B cell (primary cell): ENCODE results near the gene VWA8. TPM values are rescaled to one million over a fixed set of nuclear protein-coding genes. Genes with fewer than 3 reads are reported as not detected.

Experiments used
- ATAC-seq: fragments of 200-7000 bp; cut with Tn5 transposase; one replicate; pipeline ENCODE4 v1.10.0; 2021; ENCODE audit warnings: low read depth, mild to moderate bottlenecking, moderate number of reproducible peaks, moderate library complexity
- CTCF ChIA-PET: fragments of 350-600 bp; sonication (Branson Sonifier 250); formaldehyde crosslinking; loops from one replicate; lab custom pipeline; 2021; ENCODE audit warnings: antibody characterized with exemption, inconsistent platforms; lab: Charles Lee
- POLR2A ChIA-PET: fragments of 350-600 bp; sonication (Branson Sonifier 250); formaldehyde crosslinking; loops from one replicate; lab custom pipeline; 2021; ENCODE audit warnings: antibody characterized with exemption; lab: Charles Lee
- DNase-seq: peaks from one replicate; pipeline ENCODE4 v3.0.0; 2013
- H2AFZ ChIP-seq: 2 replicates; pipeline ENCODE4 v1.6.1; 2012; ENCODE audit warnings: mild to moderate bottlenecking, low read depth, low read length; ENCODE audit not compliant: insufficient read depth, poor library complexity, severe bottlenecking
- H3K27ac ChIP-seq, 2 donors: 1 replicate in 1 of 2; 2 replicates in 1 of 2; pipeline ENCODE4 v1.5.1; 2012 to 2013; ENCODE audit warnings: low read length in 2 of 2, mild to moderate bottlenecking in 2 of 2, moderate library complexity in 1 of 2
- H3K27me3 ChIP-seq, 4 experiments: fragments of 200-600 bp in 1 of 4; sonication (generic) in 1 of 4; replicated peaks in 1 of 4; 1 replicate in 2 of 4; 2 replicates in 2 of 4; pipeline versions ENCODE4 v1.6.1 to v1.7.0; 2013 to 2016; ENCODE audit warnings: low read length in 3 of 4, mild to moderate bottlenecking in 2 of 4, mixed read lengths in 1 of 4, moderate library complexity in 1 of 4; ENCODE audit not compliant: insufficient read depth in 4 of 4, control insufficient read depth in 3 of 4; ENCODE audit errors: control extremely low read depth in 1 of 4
- H3K36me3 ChIP-seq, 2 experiments: replicated peaks in 1 of 2; 1 replicate in 1 of 2; 2 replicates in 1 of 2; pipeline versions ENCODE4 v1.6.1 to v1.7.1; 2013; ENCODE audit warnings: low read length in 1 of 2; ENCODE audit not compliant: insufficient read depth in 2 of 2, control insufficient read depth in 1 of 2; ENCODE audit errors: control extremely low read depth in 1 of 2, extremely low read depth in 1 of 2
- H3K4me1 ChIP-seq, 2 donors: fragments of 200-600 bp in 1 of 2; sonication (generic) in 1 of 2; 1 replicate in 1 of 2; 2 replicates in 1 of 2; pipeline versions ENCODE4 v1.5.1 to v1.6.1; 2013 to 2017; ENCODE audit warnings: low read length in 2 of 2; ENCODE audit not compliant: control insufficient read depth in 2 of 2, insufficient read depth in 2 of 2
- H3K4me2 ChIP-seq: replicated peaks from 2 replicates; pipeline ENCODE3; 2012; ENCODE audit warnings: mild to moderate bottlenecking, low read depth, low read length; ENCODE audit not compliant: poor library complexity, severe bottlenecking
- H3K4me3 ChIP-seq, 5 experiments: fragments of 200-600 bp in 1 of 5; sonication (generic) in 1 of 5; 1 replicate in 3 of 5; 2 replicates in 2 of 5; pipeline versions ENCODE4 v1.5.1 to v1.7.0; 2011 to 2016; ENCODE audit warnings: low read length in 4 of 5, mild to moderate bottlenecking in 4 of 5, low read depth in 2 of 5, control low read depth in 1 of 5, moderate library complexity in 1 of 5; ENCODE audit not compliant: insufficient read depth in 1 of 5; ENCODE audit errors: control extremely low read depth in 1 of 5, extremely low read depth in 1 of 5
- H3K79me2 ChIP-seq: fragments of 200-600 bp; sonication (generic); one replicate; pipeline ENCODE4 v1.6.0; 2016; ENCODE audit warnings: low read length; ENCODE audit not compliant: control insufficient read depth, insufficient read depth
- H3K9ac ChIP-seq: fragments of 200-600 bp; sonication (generic); 2 replicates; pipeline ENCODE4 v1.6.1; 2017; ENCODE audit warnings: mild to moderate bottlenecking, low read length, moderate library complexity
- H3K9me3 ChIP-seq, 3 donors: one replicate each; pipeline versions ENCODE4 v1.6.1 to v1.7.1; 2013; ENCODE audit warnings: low read length in 2 of 3; ENCODE audit not compliant: control insufficient read depth in 2 of 3, insufficient read depth in 1 of 3; ENCODE audit errors: control extremely low read depth in 1 of 3
- H4K20me1 ChIP-seq: 2 replicates; pipeline ENCODE4 v1.6.0; 2012; ENCODE audit warnings: mild to moderate bottlenecking, low read length; ENCODE audit not compliant: insufficient read depth, control insufficient read depth, poor library complexity, severe bottlenecking
- H3K27ac Mint-ChIP-seq: one replicate; pipeline ENCODE4 v1.8.0; 2021; ENCODE audit warnings: mixed read lengths
- H3K27me3 Mint-ChIP-seq: one replicate; pipeline ENCODE4 v1.8.0; 2021; ENCODE audit warnings: mixed read lengths
- H3K4me1 Mint-ChIP-seq: one replicate; pipeline ENCODE4 v1.8.0; 2021; ENCODE audit warnings: mixed read lengths
- H3K4me3 Mint-ChIP-seq: one replicate; pipeline ENCODE4 v1.8.0; 2021; ENCODE audit warnings: mixed read lengths
- H3K9me3 Mint-ChIP-seq: one replicate; pipeline ENCODE4 v1.8.0; 2022; ENCODE audit warnings: mixed read lengths; ENCODE audit not compliant: insufficient read depth
- EZH2 ChIP-seq: IDR thresholded peaks from 2 replicates; pipeline ENCODE4 v1.6.1; 2012; ENCODE audit warnings: borderline replicate concordance, low read depth, mild to moderate bottlenecking, moderate library complexity, low read length; ENCODE audit not compliant: insufficient read depth, poor library complexity, severe bottlenecking
- WGBS: methylation state at CpG from one replicate; pipeline ENCODE4 v1.1.5; 2013; ENCODE audit warnings: missing lambda C conversion rate; ENCODE audit not compliant: insufficient coverage; 5-methylcytosine and 5-hydroxymethylcytosine counted together
- intact Hi-C: fragments of 100-400 bp; cut with micrococcal nuclease; formaldehyde crosslinking; loops from one replicate; pipeline ENCODE4 v1.10.0; 2022
- polyA plus RNA-seq: library from polyadenylated mRNA; depleted of rRNA; stranded (reverse); fragments of >200 nt; gene quantifications from 2 replicates; pipeline ENCODE4 v1.2.3, GENCODE V29; 2012
- total RNA-seq, 2 donors: library from RNA; stranded (reverse); fragments of 120-200 nt in 1 of 2; gene quantifications; 1 replicate in 1 of 2; 2 replicates in 1 of 2; pipeline versions ENCODE4 v1.2.3 to v1.2.4, GENCODE V29; 2013 to 2022
- TF ChIP-seq, protein P1 (sequence below): fragments of 200-600 bp; IDR thresholded peaks from one replicate; pipeline ENCODE4 v1.8.0; 2022; ENCODE audit warnings: antibody characterized with exemption, mild to moderate bottlenecking

Gene VWA8
- total and polyA plus RNA-seq, 2 donors (not counting 1 experiment from before 2014, with no cell fraction given): 6.0 to 19.7 TPM

DNA sequence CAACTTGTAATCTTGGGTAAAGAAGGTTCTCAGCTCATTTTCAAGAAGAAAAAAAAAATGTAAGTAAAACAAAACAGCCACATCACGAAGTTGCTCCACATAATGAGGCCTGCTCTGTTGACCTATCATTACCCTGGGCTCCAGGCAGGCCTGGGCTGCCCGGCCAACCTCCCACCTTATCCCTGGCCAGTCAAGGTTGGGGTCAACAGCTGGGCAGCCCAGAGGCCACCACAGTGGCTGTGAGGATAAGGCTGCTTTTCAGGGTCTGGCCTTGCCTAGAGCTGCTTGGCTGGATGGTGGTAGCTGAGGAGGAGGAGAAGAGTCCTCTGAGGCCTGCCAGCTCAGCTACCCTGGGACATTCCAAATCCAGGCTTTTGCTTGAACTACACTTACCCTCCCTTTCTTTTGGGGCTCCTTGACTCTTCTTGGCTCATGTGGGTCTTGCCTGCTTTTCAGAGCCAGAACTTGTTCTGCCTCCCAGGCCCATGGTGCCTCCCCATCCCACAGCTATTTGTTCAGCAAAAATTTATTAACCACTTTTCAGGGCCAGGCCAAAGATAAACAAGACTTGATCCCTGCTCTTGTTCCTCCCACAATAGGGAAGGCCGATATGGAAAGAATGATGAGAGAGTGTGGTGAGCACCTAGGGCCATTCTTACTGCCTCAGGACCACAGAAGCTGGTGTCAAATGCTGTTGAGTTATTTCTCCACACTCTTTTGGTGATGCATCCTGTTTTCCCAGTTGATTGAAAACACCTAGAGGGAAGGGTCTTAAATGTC is 401.9 kb downstream of the VWA8 start:
- no peak overlapping the region for H2AFZ ChIP-seq
- H3K4me2 ChIP-seq: no peak overlapping the region
- ATAC-seq: no peak

DNA sequence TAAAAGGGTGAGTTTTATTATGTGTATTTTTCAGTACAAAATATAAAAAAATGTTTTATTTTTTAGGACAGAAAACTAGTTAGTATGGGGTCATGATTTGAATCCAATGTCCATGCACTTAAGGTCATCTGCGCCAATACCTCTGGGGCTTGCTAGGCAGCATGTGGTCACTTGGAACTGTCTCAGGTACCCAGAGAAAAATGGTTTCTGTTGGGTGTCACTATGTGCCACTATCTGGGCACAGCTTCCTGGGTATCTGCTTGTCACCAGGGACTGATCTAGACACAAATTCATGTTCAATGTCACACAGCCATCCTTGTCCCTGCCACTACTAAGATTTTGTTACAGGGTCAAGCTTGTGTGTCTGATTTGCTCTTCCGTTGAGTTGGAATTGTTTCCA is 403.2 kb downstream of the VWA8 start:
- 95% methylated on average over 2 of the region's 2 CpGs for WGBS
- peaks cover 0 to 13% of the 10 kb centered on the region in 2 donors for H3K4me1 ChIP-seq
- H4K20me1 ChIP-seq: no peaks in the 10 kb centered on the region
- TF ChIP-seq EZH2: no peak
- TF ChIP-seq, protein P1, sequence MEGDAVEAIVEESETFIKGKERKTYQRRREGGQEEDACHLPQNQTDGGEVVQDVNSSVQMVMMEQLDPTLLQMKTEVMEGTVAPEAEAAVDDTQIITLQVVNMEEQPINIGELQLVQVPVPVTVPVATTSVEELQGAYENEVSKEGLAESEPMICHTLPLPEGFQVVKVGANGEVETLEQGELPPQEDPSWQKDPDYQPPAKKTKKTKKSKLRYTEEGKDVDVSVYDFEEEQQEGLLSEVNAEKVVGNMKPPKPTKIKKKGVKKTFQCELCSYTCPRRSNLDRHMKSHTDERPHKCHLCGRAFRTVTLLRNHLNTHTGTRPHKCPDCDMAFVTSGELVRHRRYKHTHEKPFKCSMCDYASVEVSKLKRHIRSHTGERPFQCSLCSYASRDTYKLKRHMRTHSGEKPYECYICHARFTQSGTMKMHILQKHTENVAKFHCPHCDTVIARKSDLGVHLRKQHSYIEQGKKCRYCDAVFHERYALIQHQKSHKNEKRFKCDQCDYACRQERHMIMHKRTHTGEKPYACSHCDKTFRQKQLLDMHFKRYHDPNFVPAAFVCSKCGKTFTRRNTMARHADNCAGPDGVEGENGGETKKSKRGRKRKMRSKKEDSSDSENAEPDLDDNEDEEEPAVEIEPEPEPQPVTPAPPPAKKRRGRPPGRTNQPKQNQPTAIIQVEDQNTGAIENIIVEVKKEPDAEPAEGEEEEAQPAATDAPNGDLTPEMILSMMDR: no peak
- H2AFZ ChIP-seq: no peak overlapping the region
- no peaks in the 10 kb centered on the region for H3K27me3 Mint-ChIP-seq
- intact Hi-C loops: no loop called here
- no peak overlapping the region for H3K9ac ChIP-seq
- H3K79me2 ChIP-seq: no peaks in the 10 kb centered on the region
- DNase-seq: no peak
- no peaks in the 10 kb centered on the region for H3K9me3 Mint-ChIP-seq
- no peak overlapping the region for H3K4me2 ChIP-seq
- H3K27me3 ChIP-seq: no peaks in the 10 kb centered on the region
- no peak for ATAC-seq
- no peak overlapping the region for H3K4me3 Mint-ChIP-seq
- H3K36me3 ChIP-seq: no peaks in the 10 kb centered on the region
- no peak overlapping the region for H3K4me3 ChIP-seq
- ChIA-PET POLR2A (no interaction called here), CTCF (no interaction called here)
- H3K9me3 ChIP-seq: no peaks in the 10 kb centered on the region
- no peak overlapping the region for H3K27ac ChIP-seq
- no peak overlapping the region for H3K27ac Mint-ChIP-seq
- peaks cover 13% of the 10 kb centered on the region for H3K4me1 Mint-ChIP-seq

More for the DNA sequence above, 401.9 kb downstream of the VWA8 start:
- Histone ChIP-seq H3K36me3 (no peaks in the 10 kb centered on the region), H4K20me1 (no peaks in the 10 kb centered on the region), H3K4me1 (peaks cover 0 to 13% of the 10 kb centered on the region in 2 donors), H3K4me3 (no peak overlapping the region), H3K9ac (no peak overlapping the region), H3K79me2 (no peaks in the 10 kb centered on the region), H3K27me3 (no peaks in the 10 kb centered on the region), H3K27ac (no peak overlapping the region), H3K9me3 (no peaks in the 10 kb centered on the region)
- Mint-ChIP-seq H3K4me1 (peaks cover 13% of the 10 kb centered on the region), H3K4me3 (no peak overlapping the region), H3K27ac (no peak overlapping the region), H3K27me3 (no peaks in the 10 kb centered on the region), H3K9me3 (no peaks in the 10 kb centered on the region)
- TF ChIP-seq, protein P1: no peak
- TF ChIP-seq EZH2: no peak
- ChIA-PET POLR2A (no interaction called here), CTCF (no interaction called here)
- DNase-seq: no peak
- intact Hi-C loops: no loop called here
- 94% methylated on average over 2 of the region's 3 CpGs for whole genome bisulfite sequencing
